Hepatocyte (in vitro differentiated cells): ENCODE data around the gene MTIF3. TPM values are rescaled to one million over a fixed set of nuclear protein-coding genes. Genes with fewer than 3 reads are reported as not detected.

Source experiments
- DNase-seq: peaks from one replicate; pipeline ENCODE4 v3.0.0-alpha.2; 2016; ENCODE audit warnings: low spot score
- H2AFZ ChIP-seq: fragments of 200-600 bp; sonication (generic); 2 replicates; pipeline ENCODE4 v1.6.0; 2016; ENCODE audit warnings: antibody characterized with exemption, mild to moderate bottlenecking
- H3K27ac ChIP-seq: fragments of 200-600 bp; sonication (generic); 2 replicates; pipeline ENCODE4 v1.5.1; 2016; ENCODE audit warnings: mild to moderate bottlenecking
- H3K27me3 ChIP-seq: fragments of 200-600 bp; sonication (generic); 2 replicates; pipeline ENCODE4 v1.6.1; 2016
- H3K36me3 ChIP-seq: fragments of 200-600 bp; sonication (generic); replicated peaks from 2 replicates; pipeline ENCODE4 v1.5.1; 2016; ENCODE audit warnings: low read depth; ENCODE audit not compliant: insufficient read depth
- H3K4me1 ChIP-seq: fragments of 200-600 bp; sonication (generic); 2 replicates; pipeline ENCODE4 v1.5.1; 2016; ENCODE audit warnings: mild to moderate bottlenecking, moderate library complexity; ENCODE audit not compliant: insufficient read depth
- H3K4me2 ChIP-seq: fragments of 200-600 bp; sonication (generic); 2 replicates; pipeline ENCODE4 v1.6.0; 2016
- H3K4me3 ChIP-seq: fragments of 200-600 bp; sonication (generic); 2 replicates; pipeline ENCODE4 v1.5.1; 2016; ENCODE audit warnings: mild to moderate bottlenecking
- H3K79me2 ChIP-seq: fragments of 200-600 bp; sonication (generic); 2 replicates; pipeline ENCODE4 v1.6.0; 2017; ENCODE audit warnings: mild to moderate bottlenecking
- H3K9me2 ChIP-seq: fragments of 200-600 bp; sonication (generic); replicated peaks from 2 replicates; pipeline ENCODE4 v1.6.0; 2017; ENCODE audit warnings: mild to moderate bottlenecking; ENCODE audit not compliant: insufficient read depth
- H3K9me3 ChIP-seq: fragments of 200-600 bp; sonication (generic); 2 replicates; pipeline ENCODE4 v1.5.1; 2016; ENCODE audit warnings: low read depth, mild to moderate bottlenecking
- H4K20me1 ChIP-seq: fragments of 200-600 bp; sonication (generic); 2 replicates; pipeline ENCODE4 v1.6.0; 2016; ENCODE audit warnings: mild to moderate bottlenecking; ENCODE audit not compliant: insufficient read depth, poor library complexity, severe bottlenecking
- EZH2 ChIP-seq: fragments of 200-600 bp; sonication (generic); IDR thresholded peaks from 2 replicates; pipeline ENCODE4 v1.6.1; 2016; ENCODE audit warnings: antibody characterized with exemption, mild to moderate bottlenecking, borderline replicate concordance
- EZH2phosphoT487 ChIP-seq: fragments of 200-600 bp; sonication (generic); IDR thresholded peaks from one replicate; pipeline ENCODE4 v1.6.1; 2018; ENCODE audit warnings: antibody characterized with exemption, mild to moderate bottlenecking, low read depth, moderate library complexity; ENCODE audit not compliant: unreplicated experiment, severe bottlenecking
- WGBS: methylation state at CpG from one replicate; pipeline ENCODE4 v1.1.6; 2016; ENCODE audit warnings: low lambda C conversion rate; ENCODE audit errors: missing lambda C conversion rate; 5-methylcytosine and 5-hydroxymethylcytosine counted together
- polyA plus RNA-seq: library from polyadenylated mRNA; unstranded; fragments of >200 nt; fragmentation: Nextera tagmentation; extraction: Ambion mirVana; gene quantifications from 2 replicates; pipeline ENCODE4 v1.2.1, GENCODE V29; 2016
- total RNA-seq: library from RNA; depleted of rRNA; stranded (reverse); fragments of >200 nt; gene quantifications from 2 replicates; pipeline ENCODE4 v1.2.3, GENCODE V29; 2014
- TF ChIP-seq, protein P1 (sequence below): fragments of 200-600 bp; sonication (generic); IDR thresholded peaks from 2 replicates; pipeline ENCODE4 v1.5.1; 2016; ENCODE audit warnings: antibody characterized with exemption, mild to moderate bottlenecking; ENCODE audit not compliant: poor library complexity

MTIF3 gene
- total and polyA plus RNA-seq, 2 experiments from 2014 or later = 58.0 to 66.7 TPM

DNA sequence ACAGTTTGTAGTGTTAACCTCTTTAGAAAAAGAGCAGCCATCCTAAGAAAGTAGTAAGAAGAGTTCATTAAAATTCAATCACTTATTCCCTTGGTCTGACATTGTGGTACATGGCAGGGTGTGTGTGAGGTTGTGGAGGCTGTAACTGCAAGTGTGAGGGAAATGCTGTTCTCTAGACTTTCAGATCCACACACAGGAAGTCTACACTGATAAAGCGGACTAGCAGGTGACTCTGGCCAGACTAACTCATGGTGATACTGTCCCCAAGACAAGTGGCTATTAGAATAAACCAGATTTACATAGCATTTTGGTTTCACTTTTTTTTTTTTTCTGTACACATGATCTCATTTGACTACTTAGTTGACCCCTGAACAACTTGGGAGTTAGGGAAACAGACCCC lies 10.0 kb downstream of the MTIF3 start:
- Histone ChIP-seq H3K79me2 (peaks cover 26% of the 10 kb centered on the region), H3K9me3 (no peaks in the 10 kb centered on the region), H3K4me3 (no peak overlapping the region), H3K4me1 (peaks cover 14% of the 10 kb centered on the region), H3K9me2 (no peaks in the 10 kb centered on the region), H3K27me3 (no peaks in the 10 kb centered on the region), H3K27ac (no peak overlapping the region), H4K20me1 (no peaks in the 10 kb centered on the region), H3K36me3 (no peaks in the 10 kb centered on the region), H2AFZ (no peak overlapping the region), H3K4me2 (no peak overlapping the region)
- WGBS = 94% methylated on average over 1 of the region's 1 CpG
- no peak for DNase-seq
- no peak for TF ChIP-seq EZH2
- TF ChIP-seq EZH2phosphoT487 = no peak
- TF ChIP-seq, protein P1, sequence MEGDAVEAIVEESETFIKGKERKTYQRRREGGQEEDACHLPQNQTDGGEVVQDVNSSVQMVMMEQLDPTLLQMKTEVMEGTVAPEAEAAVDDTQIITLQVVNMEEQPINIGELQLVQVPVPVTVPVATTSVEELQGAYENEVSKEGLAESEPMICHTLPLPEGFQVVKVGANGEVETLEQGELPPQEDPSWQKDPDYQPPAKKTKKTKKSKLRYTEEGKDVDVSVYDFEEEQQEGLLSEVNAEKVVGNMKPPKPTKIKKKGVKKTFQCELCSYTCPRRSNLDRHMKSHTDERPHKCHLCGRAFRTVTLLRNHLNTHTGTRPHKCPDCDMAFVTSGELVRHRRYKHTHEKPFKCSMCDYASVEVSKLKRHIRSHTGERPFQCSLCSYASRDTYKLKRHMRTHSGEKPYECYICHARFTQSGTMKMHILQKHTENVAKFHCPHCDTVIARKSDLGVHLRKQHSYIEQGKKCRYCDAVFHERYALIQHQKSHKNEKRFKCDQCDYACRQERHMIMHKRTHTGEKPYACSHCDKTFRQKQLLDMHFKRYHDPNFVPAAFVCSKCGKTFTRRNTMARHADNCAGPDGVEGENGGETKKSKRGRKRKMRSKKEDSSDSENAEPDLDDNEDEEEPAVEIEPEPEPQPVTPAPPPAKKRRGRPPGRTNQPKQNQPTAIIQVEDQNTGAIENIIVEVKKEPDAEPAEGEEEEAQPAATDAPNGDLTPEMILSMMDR = no peak

DNA sequence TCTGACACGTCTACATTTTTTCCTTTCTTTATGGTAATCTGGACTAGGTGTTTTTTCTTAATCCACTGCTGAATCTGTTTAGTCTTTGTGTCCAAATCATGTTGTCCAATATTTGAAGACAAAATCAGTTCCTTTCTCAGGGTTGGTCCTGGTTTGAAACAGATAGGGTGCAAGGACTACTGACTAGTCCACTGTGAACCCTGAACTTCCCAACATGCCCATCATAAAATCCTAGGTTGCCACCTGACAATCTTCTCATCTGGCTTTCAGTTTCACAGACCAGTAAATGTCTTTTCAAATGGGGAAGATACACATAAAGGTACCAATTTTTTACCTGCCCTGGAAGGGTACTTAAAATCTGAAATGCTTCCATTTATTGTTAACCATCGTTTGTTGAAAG lies 13.2 kb downstream of the MTIF3 start:
- Histone ChIP-seq H3K4me2 (no peak overlapping the region), H3K4me1 (peaks cover 7% of the 10 kb centered on the region), H3K4me3 (no peak overlapping the region), H3K27ac (no peak overlapping the region), H4K20me1 (no peaks in the 10 kb centered on the region), H3K79me2 (peaks cover 5% of the 10 kb centered on the region), H3K9me3 (no peaks in the 10 kb centered on the region), H2AFZ (no peak overlapping the region), H3K36me3 (no peaks in the 10 kb centered on the region), H3K9me2 (no peaks in the 10 kb centered on the region), H3K27me3 (no peaks in the 10 kb centered on the region)
- WGBS = 97% methylated on average over 2 of the region's 2 CpGs
- no peak for DNase-seq
- TF ChIP-seq EZH2phosphoT487 (no peak), EZH2 (no peak)
- TF ChIP-seq, protein P1 = no peak

DNA sequence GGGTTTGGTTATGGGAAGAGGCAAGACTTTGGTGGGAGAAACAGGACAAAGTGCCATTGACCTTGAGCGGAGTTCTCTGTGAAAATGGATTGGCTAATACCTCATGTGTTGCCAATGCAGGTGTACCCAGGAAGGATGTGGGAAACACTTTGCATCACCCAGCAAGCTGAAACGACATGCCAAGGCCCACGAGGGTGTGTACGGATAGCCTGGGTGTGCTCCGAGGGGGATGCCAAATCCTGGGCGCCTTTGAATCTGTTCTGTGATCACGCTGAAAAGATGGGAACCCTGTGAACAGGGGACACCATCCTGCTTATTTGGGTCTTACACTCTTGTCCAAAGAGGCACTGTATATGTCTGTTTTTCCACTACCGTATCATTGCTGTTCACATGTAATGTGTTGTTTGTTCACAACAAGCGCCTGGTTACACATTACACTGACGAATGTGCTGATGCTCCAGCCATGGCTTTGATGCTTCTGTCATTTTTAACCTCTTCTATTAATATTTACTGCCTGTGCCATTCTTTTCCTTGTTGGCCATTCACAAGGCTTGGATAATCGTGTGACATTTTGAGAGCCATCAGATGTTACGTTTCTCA lies 17.7 kb downstream of the MTIF3 start:
- Histone ChIP-seq H3K27me3 (no peaks in the 10 kb centered on the region), H3K79me2 (no peaks in the 10 kb centered on the region), H3K27ac (no peak overlapping the region), H3K9me2 (no peaks in the 10 kb centered on the region), H3K4me1 (no peaks in the 10 kb centered on the region), H4K20me1 (no peaks in the 10 kb centered on the region), H3K4me3 (no peak overlapping the region), H2AFZ (no peak overlapping the region), H3K36me3 (no peaks in the 10 kb centered on the region), H3K9me3 (no peaks in the 10 kb centered on the region), H3K4me2 (no peak overlapping the region)
- 95% methylated on average over 12 of the region's 12 CpGs for WGBS
- TF ChIP-seq, protein P1 = no peak
- TF ChIP-seq EZH2 = no peak
- no peak for TF ChIP-seq EZH2phosphoT487
- no peak for DNase-seq
